GM18517 (cell line): ENCODE data around the gene SMAD6.
"Not testable (repeated sequence)": the region's sequence is repeated elsewhere in the genome, so short reads cannot be mapped to it uniquely, and the experiment has no call there.

Experiments
- ATAC-seq: cut with Tn5 transposase; IDR thresholded peaks from one replicate; pipeline ENCODE4 v1.9.1; 2021; ENCODE audit warnings: mild to moderate bottlenecking, moderate library complexity; ENCODE audit not compliant: unreplicated experiment

The SMAD6 gene

GRCh38 chr15:66816201-66816600 is 114.2 kb downstream of the SMAD6 start:
- ATAC-seq, result no peak

- peak; percentile 55 for ATAC-seq
Measured at GRCh38 chr15:66819084-66819483, 117.0 kb downstream of the SMAD6 start.

- no peak for ATAC-seq
Measured at GRCh38 chr15:66820481-66821176, 118.6 kb downstream of the SMAD6 start.

GRCh38 chr15:66821307-66821706 is 119.3 kb downstream of the SMAD6 start:
- no peak for ATAC-seq

GRCh38 chr15:66822114-66822513 is 120.1 kb downstream of the SMAD6 start:
- no peak for ATAC-seq

- ATAC-seq, result no peak
Measured at GRCh38 chr15:66822576-66822975, 120.5 kb downstream of the SMAD6 start.

- no peak for ATAC-seq
Measured at GRCh38 chr15:66823601-66824000, 121.6 kb downstream of the SMAD6 start.

GRCh38 chr15:66824424-66824823 is 122.4 kb downstream of the SMAD6 start:
- no peak for ATAC-seq

- no peak for ATAC-seq
Measured at GRCh38 chr15:66825139-66825538, 123.1 kb downstream of the SMAD6 start.

GRCh38 chr15:66825731-66826130 is 123.7 kb downstream of the SMAD6 start:
- no peak for ATAC-seq

- no peak for ATAC-seq
Measured at GRCh38 chr15:66826507-66826906, 124.5 kb downstream of the SMAD6 start.

- no peak for ATAC-seq
Measured at GRCh38 chr15:66827039-66827697, 125.1 kb downstream of the SMAD6 start.

- ATAC-seq, result no peak
Measured at GRCh38 chr15:66827698-66828055, 125.6 kb downstream of the SMAD6 start.

GRCh38 chr15:66828817-66829541 is 126.9 kb downstream of the SMAD6 start:
- ATAC-seq, result not testable (repeated sequence)

GRCh38 chr15:66829551-66830121 is 127.6 kb downstream of the SMAD6 start:
- ATAC-seq, result no peak

- no peak for ATAC-seq
Measured at GRCh38 chr15:66830358-66830757, 128.3 kb downstream of the SMAD6 start.

- ATAC-seq, result no peak
Measured at GRCh38 chr15:66830823-66831222, 128.8 kb downstream of the SMAD6 start.

- no peak for ATAC-seq
Measured at GRCh38 chr15:66831289-66831688, 129.3 kb downstream of the SMAD6 start.

GRCh38 chr15:66831801-66832390 is 129.9 kb downstream of the SMAD6 start:
- no peak for ATAC-seq
